Dermis microvascular lymphatic vessel endothelial cell (primary cell): ENCODE measurements around the gene CRTC3. TPM values are rescaled to one million over a fixed set of nuclear protein-coding genes. Genes with fewer than 3 reads are reported as not detected.
"Not testable (repeated sequence)": the region's sequence is repeated elsewhere in the genome, so short reads cannot be mapped to it uniquely, and the experiment has no call there.

ENCODE experiments used
- DNase-seq, 2 donors: peaks; one replicate each; pipeline versions ENCODE4 v3.0.0 to v3.0.0-alpha.2; 2010; ENCODE audit warnings: low read depth in 2 of 2
- total RNA-seq: library from RNA; depleted of rRNA; stranded (reverse); fragments of >200 nt; gene quantifications from 2 replicates; pipeline ENCODE4 v1.2.1, GENCODE V29; 2014

Gene CRTC3, protein sequence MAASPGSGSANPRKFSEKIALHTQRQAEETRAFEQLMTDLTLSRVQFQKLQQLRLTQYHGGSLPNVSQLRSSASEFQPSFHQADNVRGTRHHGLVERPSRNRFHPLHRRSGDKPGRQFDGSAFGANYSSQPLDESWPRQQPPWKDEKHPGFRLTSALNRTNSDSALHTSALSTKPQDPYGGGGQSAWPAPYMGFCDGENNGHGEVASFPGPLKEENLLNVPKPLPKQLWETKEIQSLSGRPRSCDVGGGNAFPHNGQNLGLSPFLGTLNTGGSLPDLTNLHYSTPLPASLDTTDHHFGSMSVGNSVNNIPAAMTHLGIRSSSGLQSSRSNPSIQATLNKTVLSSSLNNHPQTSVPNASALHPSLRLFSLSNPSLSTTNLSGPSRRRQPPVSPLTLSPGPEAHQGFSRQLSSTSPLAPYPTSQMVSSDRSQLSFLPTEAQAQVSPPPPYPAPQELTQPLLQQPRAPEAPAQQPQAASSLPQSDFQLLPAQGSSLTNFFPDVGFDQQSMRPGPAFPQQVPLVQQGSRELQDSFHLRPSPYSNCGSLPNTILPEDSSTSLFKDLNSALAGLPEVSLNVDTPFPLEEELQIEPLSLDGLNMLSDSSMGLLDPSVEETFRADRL
- total RNA-seq, result 6.8 and 10.7 TPM in 2 replicates

DNA sequence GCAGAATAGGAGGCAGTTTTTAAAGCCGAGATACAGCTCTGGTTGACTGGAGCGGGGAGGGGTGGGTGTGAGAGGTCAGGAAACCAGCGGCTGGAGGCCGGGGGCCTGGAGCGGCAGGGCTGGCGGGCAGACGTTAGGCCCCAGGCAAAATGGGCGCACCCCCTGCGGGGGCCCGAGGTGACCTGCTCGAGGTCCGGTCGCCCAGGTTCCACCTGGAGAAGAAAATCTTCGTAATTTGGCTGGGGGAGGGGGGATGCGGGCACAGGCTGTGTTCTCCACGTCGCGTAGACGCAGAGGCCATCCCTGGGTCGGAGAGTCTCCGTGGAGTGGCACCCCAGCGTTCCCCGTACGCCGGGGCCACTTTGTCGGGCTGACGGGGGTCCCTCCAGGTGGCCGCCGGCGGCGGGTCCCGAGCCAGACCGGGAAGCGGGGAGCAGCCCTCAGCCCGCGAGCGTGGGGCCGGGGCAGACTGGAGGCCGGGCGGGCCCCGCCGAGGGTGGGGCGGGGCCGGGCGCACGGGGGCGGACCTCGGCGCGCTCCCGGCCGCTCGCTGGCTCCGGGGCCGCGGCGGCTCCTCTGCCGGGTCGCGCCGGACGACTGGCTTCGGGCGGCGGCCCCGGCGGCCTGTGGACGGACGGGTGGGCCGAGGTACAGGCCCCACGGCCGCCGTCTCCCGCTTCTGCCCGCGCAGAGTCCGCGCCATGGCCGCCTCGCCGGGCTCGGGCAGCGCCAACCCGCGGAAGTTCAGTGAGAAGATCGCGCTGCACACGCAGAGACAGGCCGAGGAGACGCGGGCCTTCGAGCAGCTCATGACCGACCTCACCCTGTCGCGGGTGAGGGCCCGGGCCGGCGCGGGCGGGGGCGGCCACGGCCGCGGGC, at the start of gene CRTC3:
Gene CRTC3, plus strand, starts transcription at position 553 of the 879 bp plus-strand sequence. Its CDS starts 149 bp downstream, at position 702.
- DNase-seq, result peak in 1 of 2 donors; percentile 62

DNA sequence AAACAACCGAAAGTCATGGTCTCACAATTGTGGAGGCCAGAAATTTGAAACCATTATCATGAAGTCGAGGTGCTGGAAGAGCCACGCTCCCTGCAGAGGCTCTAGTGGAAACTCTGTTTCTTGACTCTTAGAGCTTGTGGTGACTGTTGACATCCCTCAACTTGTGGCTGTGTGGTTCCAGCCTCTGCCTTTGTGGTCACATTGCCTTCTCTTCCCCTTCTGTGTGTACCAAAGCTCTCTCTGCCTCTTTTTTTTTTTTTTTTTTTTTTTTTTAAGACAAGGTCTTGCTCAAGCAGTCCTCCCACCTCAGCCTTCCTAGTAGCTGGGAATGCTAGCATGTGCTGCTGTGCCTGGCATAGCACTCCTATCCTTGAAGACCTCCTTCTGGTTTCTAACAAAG, 48.7 kb upstream of the CRTC3 start:
- DNase-seq, result no peak

DNA sequence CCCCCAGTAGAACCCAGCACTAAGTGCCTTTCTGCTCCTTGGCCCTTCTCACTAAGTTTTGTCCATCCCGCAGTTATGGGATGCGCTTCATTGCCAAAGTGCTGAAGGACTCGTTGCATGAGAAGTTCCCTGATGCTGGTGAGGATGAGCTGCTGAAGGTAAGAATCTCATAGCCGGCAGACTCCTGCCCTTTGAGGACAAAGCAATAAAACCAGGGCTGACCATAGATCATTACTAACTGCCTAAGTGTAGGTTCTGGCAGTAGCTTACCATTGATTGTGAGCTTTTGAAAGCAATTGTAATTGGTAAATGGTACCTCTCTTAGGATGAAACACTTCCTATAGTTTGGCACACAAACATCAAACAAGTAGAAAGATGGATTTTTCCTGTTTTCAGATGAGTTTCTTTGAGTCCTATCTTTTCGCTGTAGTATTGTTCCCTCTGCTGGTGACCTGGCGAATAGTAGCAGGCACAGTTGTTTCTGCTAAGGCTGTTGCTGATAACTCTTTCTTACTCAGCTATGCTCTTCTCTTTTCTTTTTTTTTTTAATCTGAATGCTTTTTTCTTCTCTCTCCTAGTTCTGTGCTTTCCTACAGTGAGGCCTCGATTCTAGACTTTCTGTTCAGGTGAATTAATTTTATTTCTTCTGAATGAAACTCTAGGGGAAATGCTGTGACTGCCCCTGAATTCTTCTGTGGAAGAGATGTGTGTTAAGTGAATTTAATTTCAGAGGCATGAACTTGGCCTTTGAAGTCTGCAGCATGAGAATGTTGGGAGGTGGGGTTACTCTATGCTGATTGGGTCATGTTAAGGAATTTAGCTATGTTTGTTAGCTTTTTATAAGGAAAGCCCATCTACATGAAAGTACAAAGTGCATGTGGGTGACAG, 47.4 kb upstream of the CRTC3 start:
- peak; percentile 55 to 69 for DNase-seq

DNA sequence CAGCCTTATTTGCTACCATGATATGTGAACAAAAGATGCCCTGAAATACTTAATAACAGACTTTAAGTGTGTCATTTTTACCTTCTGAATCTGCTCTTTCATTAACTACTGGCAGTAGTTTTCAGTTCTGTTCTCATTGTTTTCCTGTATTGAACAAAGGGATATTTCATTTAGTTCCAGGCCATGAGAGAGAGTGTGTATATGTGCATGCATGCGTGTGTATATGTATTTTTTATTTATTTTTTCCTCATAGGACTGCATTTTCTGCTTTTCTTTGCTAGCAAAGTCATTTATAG, 46.8 kb upstream of the CRTC3 start:
- DNase-seq, result no peak

DNA sequence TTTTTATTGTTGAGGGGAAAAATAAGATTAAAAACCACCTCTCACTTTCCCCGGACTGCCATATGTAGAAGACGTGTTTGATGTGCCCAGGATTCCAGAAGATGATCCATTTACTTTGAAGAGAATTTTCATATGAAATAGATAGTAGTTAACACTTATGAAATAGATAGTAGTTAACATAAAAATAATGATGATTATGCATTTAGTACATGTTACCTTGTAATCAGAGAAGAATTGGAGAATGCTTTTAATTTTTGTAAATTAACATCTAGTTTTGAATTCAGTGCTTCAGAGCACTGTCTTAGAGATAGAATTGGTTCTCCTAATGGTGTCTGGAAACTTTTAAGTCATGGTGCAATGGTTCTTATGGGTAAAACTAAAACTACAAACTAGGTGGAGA, 46.1 kb upstream of the CRTC3 start:
- no peak for DNase-seq

DNA sequence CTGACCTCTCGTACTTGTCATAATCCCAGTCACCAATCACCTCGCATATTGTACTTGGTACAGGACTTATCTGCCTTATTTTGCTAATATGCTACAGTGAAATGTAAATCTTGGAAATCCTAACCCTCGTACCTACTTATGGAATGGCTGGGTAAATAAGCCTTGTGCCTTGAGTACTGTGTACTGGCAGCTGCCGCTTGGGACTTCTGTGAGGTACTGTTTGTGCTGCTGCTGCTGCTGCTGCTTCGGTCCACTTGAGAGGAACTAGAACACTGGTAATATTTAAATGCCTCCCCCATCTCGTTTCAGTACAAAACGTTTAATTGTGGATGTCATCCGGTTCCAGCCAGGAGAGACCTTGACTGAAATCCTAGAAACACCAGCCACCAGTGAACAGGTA, 42.5 kb upstream of the CRTC3 start:
- no peak for DNase-seq

DNA sequence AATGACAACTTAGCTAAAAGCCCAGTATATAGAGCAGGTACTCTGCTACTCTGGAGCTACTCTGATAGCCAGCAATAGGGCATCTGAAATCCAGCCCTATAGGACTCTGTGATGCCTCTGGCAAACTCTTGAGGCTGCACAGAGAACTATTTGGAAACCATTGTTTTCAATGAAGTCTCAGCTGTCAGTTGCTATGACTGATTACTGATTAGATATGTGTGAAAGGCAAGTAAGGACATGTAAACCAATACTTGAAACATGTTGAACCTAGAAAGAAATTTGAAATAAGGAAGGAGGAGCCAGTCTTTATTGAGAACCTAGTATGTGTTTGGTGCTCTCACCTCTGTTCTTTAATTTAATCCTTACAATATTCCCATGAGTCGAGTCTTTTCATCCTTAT, 40.2 kb upstream of the CRTC3 start:
- DNase-seq, result no peak

DNA sequence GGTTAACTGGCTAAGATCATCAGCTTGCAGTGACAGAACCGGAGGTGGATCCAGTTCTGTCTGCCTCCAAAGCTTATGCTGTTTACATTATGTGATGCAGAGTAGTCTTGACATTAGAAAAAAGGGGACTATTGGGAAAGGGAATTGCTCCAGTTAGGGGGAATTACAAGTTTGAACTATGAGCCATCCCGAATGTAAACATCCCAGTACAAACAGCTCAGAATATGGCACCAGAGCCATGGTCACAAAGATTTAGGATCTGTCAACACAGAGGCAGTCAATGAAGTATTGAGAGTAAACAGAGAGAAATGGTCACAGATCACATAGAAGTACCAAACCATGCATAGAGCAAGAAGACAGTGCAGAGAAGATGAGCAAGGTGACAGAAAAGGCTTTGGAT, 39.8 kb upstream of the CRTC3 start:
- DNase-seq, result no peak

DNA sequence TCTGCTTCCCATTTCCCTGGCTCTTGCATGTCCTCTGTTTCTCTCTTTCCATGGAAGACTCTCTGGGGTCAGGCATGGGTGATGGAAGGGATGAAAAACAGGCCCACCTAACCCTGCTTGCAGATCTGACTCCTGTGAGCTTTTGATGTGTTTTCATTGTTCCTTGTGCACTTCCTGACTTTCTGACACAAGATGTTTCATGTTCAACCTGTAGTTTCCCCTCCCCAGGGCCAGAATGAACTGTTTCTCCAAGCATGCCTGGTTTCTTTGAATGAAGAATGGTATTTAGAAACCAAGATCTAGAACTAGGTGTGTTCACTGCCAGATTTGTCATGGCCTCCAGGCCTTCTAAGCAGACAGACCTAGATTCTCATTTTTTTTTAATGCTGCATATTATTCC, 36.1 kb upstream of the CRTC3 start:
- no peak for DNase-seq

DNA sequence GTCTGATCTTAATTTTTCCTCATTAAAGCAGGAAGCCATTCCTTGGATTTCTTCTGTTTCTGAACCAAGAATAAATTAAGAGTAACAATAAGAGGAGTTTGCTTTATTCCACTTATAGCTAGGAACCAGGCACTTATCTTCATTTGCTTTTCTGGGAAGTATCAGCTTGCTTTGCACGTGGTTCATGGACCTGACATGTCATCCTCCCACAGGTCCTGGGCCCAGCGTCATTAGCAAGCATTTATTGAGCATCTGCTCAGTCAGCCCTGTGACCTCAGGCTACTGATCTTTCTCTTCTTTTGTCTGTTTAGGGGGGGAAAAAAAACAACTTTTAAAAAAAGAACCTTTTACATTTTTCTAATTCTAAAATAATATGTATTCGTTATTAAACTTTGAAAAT, 34.7 kb upstream of the CRTC3 start:
- no peak for DNase-seq

DNA sequence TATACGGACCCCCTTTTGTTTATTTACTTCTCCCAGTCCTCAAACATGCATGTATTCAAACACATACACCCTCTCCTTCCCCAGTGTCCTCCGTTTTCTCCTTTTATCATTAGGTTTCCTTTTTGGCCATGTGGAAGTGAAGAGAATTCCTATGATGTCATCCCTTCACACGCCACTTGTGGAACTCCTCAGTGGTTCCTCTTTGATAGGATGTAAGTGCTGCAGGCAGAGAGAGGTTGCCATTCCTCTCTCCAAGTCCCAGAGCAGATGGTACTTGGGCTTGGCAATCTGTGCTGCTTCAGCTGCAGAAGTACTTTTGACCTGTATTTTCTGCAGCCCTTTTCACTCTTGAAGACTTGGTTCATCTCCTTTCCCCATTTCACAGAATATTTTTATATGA, 32.9 kb upstream of the CRTC3 start:
- no peak for DNase-seq

DNA sequence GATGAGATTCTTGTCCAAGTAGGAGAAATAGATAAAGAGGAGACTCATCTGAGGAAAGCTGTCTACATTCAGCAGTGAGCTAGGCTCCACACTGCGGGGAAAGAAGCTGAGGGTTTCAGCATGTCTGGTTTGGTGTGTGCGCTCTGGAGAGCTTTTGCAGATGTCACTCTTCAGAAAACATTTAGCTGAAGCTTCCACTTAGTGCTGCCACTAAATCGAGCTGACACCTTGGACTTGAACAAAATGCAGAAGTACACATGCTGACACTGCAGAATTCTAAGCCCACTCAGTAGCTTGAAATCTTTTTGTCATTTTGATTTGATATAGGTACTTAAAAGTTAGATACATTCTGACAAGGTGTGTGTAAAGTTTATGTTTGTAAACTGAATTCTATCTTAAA, 32.3 kb upstream of the CRTC3 start:
- DNase-seq, result no peak

DNA sequence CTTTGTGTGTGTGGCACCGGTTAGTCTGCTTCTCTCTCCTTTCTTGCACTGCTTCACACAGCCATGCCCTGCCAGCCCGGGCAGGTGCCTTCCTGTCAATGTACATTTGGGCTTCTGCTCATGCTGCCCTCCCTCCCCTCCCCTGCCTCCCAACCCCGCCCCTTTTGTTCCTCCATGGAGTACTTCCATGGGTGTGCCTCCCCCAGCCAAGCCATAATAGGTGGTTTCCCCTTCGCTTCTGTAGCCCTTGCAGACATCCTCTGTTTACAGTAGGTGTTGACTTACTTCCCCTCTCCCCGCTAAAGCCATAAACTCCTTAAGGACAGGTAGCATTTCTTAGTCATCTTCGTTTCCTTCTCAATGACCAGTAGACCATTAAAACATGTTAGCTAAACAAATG, 31.8 kb upstream of the CRTC3 start:
- no peak for DNase-seq

DNA sequence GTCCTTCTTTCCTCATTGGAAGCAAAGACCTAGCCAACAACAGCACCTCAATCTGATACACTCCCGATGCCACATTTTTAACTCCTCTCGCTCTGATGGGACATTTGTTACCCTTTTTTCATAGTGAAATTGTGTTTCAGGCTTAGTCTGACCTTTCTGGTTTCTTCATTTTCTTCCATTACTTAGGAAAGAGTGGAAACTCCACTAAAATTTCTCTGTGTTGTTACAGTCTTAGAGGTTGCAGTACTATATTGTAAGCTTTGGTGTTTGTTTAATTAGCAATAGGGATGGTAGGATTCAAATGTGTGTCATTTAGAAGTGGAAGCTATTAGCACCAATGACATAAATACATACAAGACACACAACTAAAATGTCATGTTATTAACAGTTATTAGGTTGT, 29.6 kb upstream of the CRTC3 start:
- DNase-seq, result no peak

DNA sequence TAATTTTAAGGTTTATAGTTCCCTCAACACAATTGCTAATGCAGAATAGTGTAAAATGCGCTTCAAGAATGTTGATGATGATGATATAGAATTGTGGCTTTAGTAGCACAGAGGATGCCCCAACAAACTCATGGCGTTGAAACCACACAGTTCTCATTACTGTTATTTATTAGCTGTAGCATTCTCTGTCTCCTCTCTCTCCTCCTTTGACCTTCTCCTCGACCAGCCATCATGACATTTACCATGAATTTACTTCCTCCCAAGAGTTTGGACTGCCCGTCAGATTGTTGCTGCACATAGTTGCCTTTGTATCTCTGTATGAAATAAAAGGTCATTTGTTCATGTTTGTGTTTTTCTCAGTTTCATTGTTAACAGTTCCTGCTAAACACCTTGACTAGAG, 27.8 kb upstream of the CRTC3 start:
- DNase-seq, result no peak

DNA sequence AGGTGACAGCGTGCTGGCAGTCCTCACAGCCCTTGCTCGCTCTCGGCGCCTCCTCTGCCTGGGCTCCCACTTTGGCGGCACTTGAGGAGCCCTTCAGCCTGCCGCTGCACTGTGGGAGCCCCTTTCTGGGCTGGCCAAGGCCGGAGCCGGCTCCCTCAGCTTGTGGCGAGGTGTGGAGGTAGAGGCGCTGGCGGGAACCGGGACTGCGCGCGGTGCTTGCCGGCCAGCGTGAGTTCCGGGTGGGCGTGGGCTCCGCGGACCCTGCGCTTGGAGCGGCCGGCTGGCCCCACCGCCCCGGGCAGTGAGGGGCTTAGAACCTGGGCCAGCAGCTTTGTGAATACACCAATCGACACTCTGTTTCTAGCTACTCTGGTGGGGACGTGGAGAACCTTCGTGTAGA, 18.9 kb upstream of the CRTC3 start:
- DNase-seq, result not testable (repeated sequence)

DNA sequence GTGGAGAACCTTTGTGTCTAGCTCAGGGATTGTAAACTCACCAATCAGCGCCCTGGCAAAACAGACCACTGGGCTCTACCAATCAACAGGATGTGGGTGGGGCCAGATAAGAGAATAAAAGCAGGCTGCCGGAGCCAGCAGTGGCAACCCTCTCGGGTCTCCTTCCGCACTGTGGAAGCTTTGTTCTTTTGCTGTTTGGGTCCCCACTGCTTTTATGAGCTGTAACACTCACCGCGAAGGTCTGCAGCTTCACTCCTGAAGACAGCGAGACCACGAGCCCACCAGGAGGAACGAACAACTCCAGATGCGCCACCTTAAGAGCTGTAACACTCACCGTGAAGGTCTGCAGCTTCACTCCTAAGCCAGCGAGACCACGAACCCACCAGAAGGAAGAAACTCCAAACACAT, 18.5 kb upstream of the CRTC3 start:
- not testable (repeated sequence) for DNase-seq

DNA sequence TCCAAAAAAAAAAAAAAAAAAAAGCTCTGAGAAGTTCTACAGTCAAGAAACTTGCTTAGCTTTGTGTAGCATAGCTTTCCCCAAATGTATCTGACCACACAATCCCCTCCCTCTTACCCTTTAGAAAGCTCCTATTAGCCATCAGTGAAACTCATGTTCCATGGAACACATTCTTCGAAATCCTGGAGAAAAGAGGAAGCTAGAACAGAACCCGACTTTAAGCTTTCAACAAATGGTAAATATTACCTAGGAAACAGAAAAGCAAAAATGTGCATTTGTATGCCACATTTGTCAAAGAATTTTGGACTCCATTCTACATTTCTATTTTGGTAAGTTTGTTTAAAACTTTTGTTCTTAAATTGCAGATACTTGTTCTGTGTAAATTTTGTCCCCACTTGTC, 17.4 kb upstream of the CRTC3 start:
- DNase-seq, result no peak

DNA sequence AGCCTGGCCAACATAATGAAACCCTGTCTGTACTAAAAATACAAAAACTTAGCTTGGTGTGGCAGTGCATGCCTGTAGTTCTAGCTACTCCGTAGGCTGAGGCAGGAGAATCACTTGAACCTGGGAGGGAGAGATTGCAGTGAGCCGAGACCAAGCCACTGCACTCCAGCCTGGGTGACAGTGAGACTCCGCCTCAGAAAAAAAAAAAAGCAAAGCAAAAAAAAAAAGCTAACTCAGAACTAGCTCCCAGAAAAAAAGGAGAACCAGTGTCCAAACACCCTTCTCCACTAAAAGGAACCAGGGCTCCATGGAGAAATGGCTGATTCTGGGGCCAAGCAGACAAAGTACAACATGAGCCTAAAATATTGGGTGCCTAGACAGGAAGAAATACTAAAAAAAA, 16.7 kb upstream of the CRTC3 start:
- no peak for DNase-seq

DNA sequence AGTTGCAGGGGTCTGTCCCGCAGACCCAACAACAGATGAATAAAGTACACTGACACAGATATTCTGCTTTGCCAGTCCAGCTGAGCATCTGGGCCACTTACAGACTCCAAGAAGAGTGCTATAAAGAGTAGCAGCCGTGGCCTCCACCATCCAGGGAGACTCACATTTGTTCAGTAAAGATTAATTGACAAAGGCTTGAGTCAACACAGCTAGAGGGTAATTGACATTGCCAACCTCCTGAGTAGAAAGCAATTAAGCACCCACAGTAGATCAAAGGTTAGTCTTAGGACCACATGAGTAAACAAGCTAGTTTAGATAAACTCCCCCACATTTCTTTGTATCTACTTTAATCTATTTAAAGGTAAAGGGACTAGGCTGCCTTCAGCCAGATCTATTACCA, 16.3 kb upstream of the CRTC3 start:
- DNase-seq, result no peak

DNA sequence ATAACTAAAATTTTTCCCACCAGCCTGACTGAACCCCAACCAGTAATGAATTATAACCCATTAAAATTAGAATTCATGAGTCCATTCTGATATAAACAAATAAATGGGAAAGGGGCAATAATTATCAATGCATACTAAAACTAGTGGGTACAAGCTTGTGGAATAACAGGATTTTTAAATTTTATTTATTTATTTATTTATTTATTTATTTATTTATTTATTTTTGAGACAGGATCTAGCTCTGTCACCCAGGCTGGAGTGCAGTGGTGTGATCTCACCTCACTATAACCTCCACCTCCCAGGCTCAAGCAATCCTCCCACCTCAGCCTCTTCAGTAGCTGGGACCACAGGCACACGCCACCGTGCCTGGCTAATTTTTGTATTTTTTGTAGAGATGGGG, 15.8 kb upstream of the CRTC3 start:
- not testable (repeated sequence) for DNase-seq
